OCI-LY7 (cell line): Measurements from ENCODE around the gene TNFAIP3. TPM values are rescaled to one million over a fixed set of nuclear protein-coding genes. Genes with fewer than 3 reads are reported as not detected.

Source experiments
- BruUV-seq: library from RNA; stranded (reverse); fragments of 400-500 nt; replicated peaks from 2 replicates; lab custom pipeline; 2021; lab: Mats Ljungman, UMichigan
- CTCF ChIA-PET: fragments of 300-600 bp; sonication (Branson Sonifier 250); formaldehyde crosslinking; loops from one replicate; lab custom pipeline; 2022; ENCODE audit warnings: antibody characterized with exemption; ENCODE audit not compliant: unreplicated experiment; lab: Charles Lee
- POLR2A ChIA-PET: fragments of 300-600 bp; sonication (Branson Sonifier 250); formaldehyde crosslinking; loops from one replicate; lab custom pipeline; 2022; ENCODE audit warnings: antibody characterized with exemption; lab: Charles Lee
- DNase-seq: peaks from one replicate; pipeline ENCODE4 v3.0.0-alpha.2; 2015; ENCODE audit warnings: low spot score
- H2AFZ ChIP-seq: fragments of 200-600 bp; sonication (generic), shearing (Covaris generic); 2 replicates; pipeline ENCODE4 v1.6.1; 2014; ENCODE audit warnings: mild to moderate bottlenecking, antibody characterized with exemption, low read length, moderate library complexity
- H3K27ac ChIP-seq: fragments of 200-600 bp; sonication (generic); 2 replicates; pipeline ENCODE4 v1.5.1; 2014; ENCODE audit warnings: mixed run types, low read depth, mild to moderate bottlenecking, moderate library complexity, low read length, inconsistent platforms; ENCODE audit not compliant: poor library complexity, severe bottlenecking
- H3K36me3 ChIP-seq: fragments of 200-600 bp; sonication (generic); 2 replicates; pipeline ENCODE4 v1.6.1; 2014; ENCODE audit warnings: mild to moderate bottlenecking, antibody characterized with exemption, low read length, moderate library complexity, mixed read lengths; ENCODE audit not compliant: insufficient read depth
- H3K4me1 ChIP-seq: fragments of 200-600 bp; sonication (generic); 2 replicates; pipeline ENCODE4 v1.5.1; 2014; ENCODE audit warnings: mild to moderate bottlenecking, low read length; ENCODE audit not compliant: insufficient read depth, poor library complexity, severe bottlenecking
- H3K4me2 ChIP-seq: fragments of 200-600 bp; sonication (generic); 2 replicates; pipeline ENCODE4 v1.6.1; 2014; ENCODE audit warnings: mild to moderate bottlenecking, low read length
- H3K4me3 ChIP-seq: fragments of 200-600 bp; sonication (generic); 2 replicates; pipeline ENCODE4 v1.5.1; 2014; ENCODE audit warnings: mild to moderate bottlenecking, low read depth, low read length; ENCODE audit not compliant: poor library complexity, severe bottlenecking
- H3K79me2 ChIP-seq: fragments of 200-600 bp; sonication (generic); 2 replicates; pipeline ENCODE4 v1.6.1; 2016; ENCODE audit warnings: low read depth, mild to moderate bottlenecking, low read length, moderate library complexity, mixed read lengths; ENCODE audit not compliant: insufficient read depth
- H3K9me2 ChIP-seq: fragments of 200-600 bp; sonication (generic); 2 replicates; pipeline ENCODE4 v1.6.1; 2016; ENCODE audit warnings: mild to moderate bottlenecking, low read length, mixed read lengths; ENCODE audit not compliant: insufficient read depth
- H3K9me3 ChIP-seq: fragments of 200-600 bp; sonication (generic); 2 replicates; pipeline ENCODE4 v1.6.1; 2014; ENCODE audit warnings: mild to moderate bottlenecking, mixed run types, low read length, mixed read lengths
- H4K20me1 ChIP-seq: fragments of 200-600 bp; sonication (generic); 2 replicates; pipeline ENCODE4 v1.6.1; 2014; ENCODE audit warnings: mild to moderate bottlenecking, antibody characterized with exemption, low read length, moderate library complexity, mixed read lengths; ENCODE audit not compliant: insufficient read depth
- EZH2phosphoT487 ChIP-seq: fragments of 200-600 bp; sonication (generic); IDR thresholded peaks from 2 replicates; pipeline ENCODE4 v1.6.1; 2018; ENCODE audit warnings: low read depth, borderline replicate concordance, mild to moderate bottlenecking, mixed run types, antibody characterized with exemption, low read length, moderate library complexity, mixed read lengths
- intact Hi-C: fragments of 100-400 bp; cut with micrococcal nuclease; formaldehyde crosslinking; loops from one replicate; pipeline ENCODE4 v1.10.0; 2022; ENCODE audit not compliant: unreplicated experiment
- total RNA-seq, 2 experiments: library from RNA; depleted of rRNA in 1 of 2; stranded (reverse); fragments of >200 nt in 1 of 2; shearing (Covaris generic) in 1 of 2; gene quantifications; 2 replicates each; pipeline ENCODE4 v1.2.3, GENCODE V29; 2014 to 2022
- TF ChIP-seq, protein P1 (sequence below): fragments of 200-600 bp; sonication (generic); conservative IDR thresholded peaks from 2 replicates; pipeline ENCODE4 v1.5.1; 2014; ENCODE audit warnings: mild to moderate bottlenecking, antibody characterized with exemption, low read length, moderate library complexity, mixed read lengths

Gene TNFAIP3
- total RNA-seq, 2 experiments from 2014 or later: 8.8 to 28.3 TPM

DNA sequence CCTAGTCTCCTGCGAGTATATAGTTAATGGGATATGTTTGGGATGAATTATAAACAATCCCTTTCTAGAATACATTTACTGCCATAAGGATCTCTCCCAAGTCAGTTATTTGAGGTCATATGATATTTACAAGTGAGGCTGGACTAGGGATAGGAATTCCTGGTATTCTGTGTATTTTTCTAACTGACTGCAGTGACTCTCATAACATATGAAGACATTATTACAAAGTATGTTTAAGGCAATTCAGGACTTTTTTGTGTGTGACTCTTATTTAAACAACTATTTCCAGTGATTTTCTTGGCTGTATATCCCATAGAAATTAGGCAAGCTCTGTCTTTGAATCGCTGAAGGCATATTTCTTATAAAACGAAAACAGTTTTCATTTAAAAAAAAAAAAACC, 18.4 kb upstream of the TNFAIP3 start:
- no peaks in the 10 kb centered on the region for H3K9me2 ChIP-seq
- POLR2A ChIA-PET: interaction anchor here (0.6 kb wide), 3 partner anchors 9 to 1125 kb away, joined by 3 to 5 read pairs (median 4); no protein-coding TSS in a partner anchor
- no peak overlapping the region for H3K4me3 ChIP-seq
- H3K36me3 ChIP-seq: no peaks in the 10 kb centered on the region
- peaks cover 37% of the 10 kb centered on the region for H3K4me1 ChIP-seq
- no peaks in the 10 kb centered on the region for H4K20me1 ChIP-seq
- CTCF ChIA-PET: no interaction called here
- intact Hi-C loops: no loop called here
- H3K79me2 ChIP-seq: no peaks in the 10 kb centered on the region
- H3K9me3 ChIP-seq: no peaks in the 10 kb centered on the region
- no TSS peak for BruUV-seq
- DNase-seq: no peak
- TF ChIP-seq, protein P1, sequence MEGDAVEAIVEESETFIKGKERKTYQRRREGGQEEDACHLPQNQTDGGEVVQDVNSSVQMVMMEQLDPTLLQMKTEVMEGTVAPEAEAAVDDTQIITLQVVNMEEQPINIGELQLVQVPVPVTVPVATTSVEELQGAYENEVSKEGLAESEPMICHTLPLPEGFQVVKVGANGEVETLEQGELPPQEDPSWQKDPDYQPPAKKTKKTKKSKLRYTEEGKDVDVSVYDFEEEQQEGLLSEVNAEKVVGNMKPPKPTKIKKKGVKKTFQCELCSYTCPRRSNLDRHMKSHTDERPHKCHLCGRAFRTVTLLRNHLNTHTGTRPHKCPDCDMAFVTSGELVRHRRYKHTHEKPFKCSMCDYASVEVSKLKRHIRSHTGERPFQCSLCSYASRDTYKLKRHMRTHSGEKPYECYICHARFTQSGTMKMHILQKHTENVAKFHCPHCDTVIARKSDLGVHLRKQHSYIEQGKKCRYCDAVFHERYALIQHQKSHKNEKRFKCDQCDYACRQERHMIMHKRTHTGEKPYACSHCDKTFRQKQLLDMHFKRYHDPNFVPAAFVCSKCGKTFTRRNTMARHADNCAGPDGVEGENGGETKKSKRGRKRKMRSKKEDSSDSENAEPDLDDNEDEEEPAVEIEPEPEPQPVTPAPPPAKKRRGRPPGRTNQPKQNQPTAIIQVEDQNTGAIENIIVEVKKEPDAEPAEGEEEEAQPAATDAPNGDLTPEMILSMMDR: no peak
- TF ChIP-seq EZH2phosphoT487: no peak
- no peak overlapping the region for H2AFZ ChIP-seq
- no peak overlapping the region for H3K4me2 ChIP-seq
- no peak overlapping the region for H3K27ac ChIP-seq

GRCh38 chr6:137849181-137849980, 17.7 kb upstream of the TNFAIP3 start:
- H3K9me2 ChIP-seq: no peaks in the 10 kb centered on the region
- H2AFZ ChIP-seq: no peak overlapping the region; the same call in 1 of the 2 replicates
- H3K4me2 ChIP-seq: no peak overlapping the region
- H3K27ac ChIP-seq: no peak overlapping the region
- ChIA-PET CTCF (no interaction called here), POLR2A (interaction anchor here (0.6 kb wide), 2 partner anchors 21 to 1126 kb away, joined by 4 to 5 read pairs; no protein-coding TSS in a partner anchor)
- BruUV-seq: no TSS peak
- H3K4me3 ChIP-seq: no peak overlapping the region
- no peaks in the 10 kb centered on the region for H3K36me3 ChIP-seq
- no peak for DNase-seq
- no peaks in the 10 kb centered on the region for H3K79me2 ChIP-seq
- no peaks in the 10 kb centered on the region for H3K9me3 ChIP-seq
- H4K20me1 ChIP-seq: no peaks in the 10 kb centered on the region
- peaks cover 38% of the 10 kb centered on the region for H3K4me1 ChIP-seq
- TF ChIP-seq EZH2phosphoT487: no peak
- TF ChIP-seq, protein P1: no peak
- intact Hi-C loops: no loop called here
